GF-D8 (cell line): ENCODE results near the gene ZNF43.
A peak's percentile ranks its signal among the peaks of the same experiment; 100 is the strongest.
"Not testable (repeated sequence)": the region's sequence is repeated elsewhere in the genome, so short reads cannot be mapped to it uniquely, and the experiment has no call there.

Source experiments
- DNase-seq: peaks from one replicate; lab custom pipeline; 2025; lab: John Stamatoyannopoulos, UW

Gene ZNF43

GRCh38 chr19:21808400-21809000 lies 27.5 kb downstream of the ZNF43 start:
- DNase-seq, result not testable (repeated sequence)

GRCh38 chr19:21789466-21790085 lies 46.4 kb downstream of the ZNF43 start:
- no peak for DNase-seq

GRCh38 chr19:21786936-21787335 lies 49.0 kb downstream of the ZNF43 start:
- no peak for DNase-seq

DNA sequence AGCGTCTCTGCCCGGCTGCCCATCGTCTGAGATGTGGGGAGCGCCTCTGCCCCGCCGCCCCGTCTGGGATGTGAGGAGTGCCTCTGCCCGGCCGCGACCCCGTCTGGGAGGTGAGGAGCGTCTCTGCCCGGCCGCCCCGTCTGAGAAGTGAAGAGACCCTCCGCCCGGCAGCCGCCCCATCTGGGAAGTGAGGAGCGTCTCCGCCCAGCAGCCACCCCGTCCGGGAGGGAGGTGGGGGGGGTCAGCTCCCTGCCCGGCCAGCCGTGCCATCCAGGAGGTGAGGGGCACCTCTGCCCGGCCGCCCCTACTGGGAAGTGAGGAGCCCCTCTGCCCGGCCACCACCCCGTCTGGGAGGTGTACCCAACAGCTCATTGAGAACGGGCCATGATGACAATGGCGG lies 60.2 kb downstream of the ZNF43 start:
- not testable (repeated sequence) for DNase-seq

GRCh38 chr19:21767065-21767800 lies 68.7 kb downstream of the ZNF43 start, which contains the start of gene ZNF100:
Gene ZNF100, minus strand, starts transcription at chr19:21767579. Its CDS starts 150 bp downstream, at chr19:21767429.
- DNase-seq, result peak; percentile 89

- DNase-seq, result not testable (repeated sequence)
Observed at GRCh38 chr19:21766705-21767064, 69.3 kb downstream of the ZNF43 start.

- DNase-seq, result no peak
Observed at GRCh38 chr19:21765151-21765550, 70.8 kb downstream of the ZNF43 start.

DNA sequence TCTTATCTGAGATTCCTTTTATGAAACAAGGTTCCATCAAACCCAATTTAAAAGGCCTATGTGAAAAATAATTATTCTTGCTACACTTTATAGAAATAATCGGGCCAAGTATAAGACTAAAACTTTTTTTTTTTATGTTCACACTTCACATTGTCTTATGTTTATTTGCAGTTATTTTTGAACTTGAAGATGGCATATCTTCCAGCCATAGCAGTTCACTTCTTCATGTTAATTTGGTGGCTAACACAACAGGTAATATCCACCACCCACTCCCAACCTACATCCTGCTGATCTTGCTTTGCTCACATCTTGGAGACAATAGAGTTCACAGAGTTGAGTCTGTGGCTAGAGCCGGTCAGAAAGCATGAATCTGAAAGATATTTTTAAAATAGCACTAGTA lies 74.4 kb downstream of the ZNF43 start:
- DNase-seq, result not testable (repeated sequence)

GRCh38 chr19:21758296-21758695 lies 77.7 kb downstream of the ZNF43 start:
- no peak for DNase-seq

- not testable (repeated sequence) for DNase-seq
Observed at GRCh38 chr19:21755555-21755954, 80.4 kb downstream of the ZNF43 start.
